Measurements from ENCODE around the gene RETNLB. TPM values are rescaled to one million over a fixed set of nuclear protein-coding genes. Genes with fewer than 3 reads are reported as not detected.

The RETNLB gene
- polyA plus RNA-seq, 1 of the 3 experiments (the other 2 are of a cell fraction): not detected

DNA sequence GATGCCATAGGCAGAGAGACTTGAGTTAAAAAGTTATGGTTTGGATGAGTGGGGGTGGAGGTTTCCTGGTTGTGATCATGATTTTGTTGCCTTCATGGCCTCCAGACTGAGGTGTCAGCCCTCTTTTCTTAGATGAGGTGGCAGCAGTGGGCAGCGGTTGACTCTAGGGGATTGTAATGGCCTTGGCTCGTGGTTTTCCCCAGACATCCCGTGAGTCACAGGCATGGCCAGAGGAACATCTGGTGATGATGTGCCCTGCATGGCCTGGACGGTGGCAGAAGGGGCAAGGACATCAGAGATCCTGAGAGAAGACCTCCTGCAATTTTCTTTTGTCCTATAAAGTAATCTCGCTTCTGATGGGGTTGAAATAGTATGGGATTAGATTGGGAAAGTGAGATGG is 12.4 kb downstream of the RETNLB start:
- Histone ChIP-seq H3K9me2 (no peaks in the 10 kb centered on the region), H2AFZ (ENCODE audit: low read depth) (no peak overlapping the region), H3K4me1 (ENCODE audit: control insufficient read depth in 1 of 2, insufficient read depth in 2 of 2, low read depth in 1 of 2, low read length in 1 of 2) (no peaks in the 10 kb centered on the region), H4K20me1 (ENCODE audit: insufficient read depth) (no peaks in the 10 kb centered on the region), H3F3A (replicated peaks; ENCODE audit: insufficient read depth) (no peaks in the 10 kb centered on the region), H3K27ac (ENCODE audit: low read depth in 2 of 2, low read length in 1 of 2) (no peak overlapping the region), H3K79me2 (ENCODE audit: insufficient read depth) (no peaks in the 10 kb centered on the region), H3K9me3 (no peaks in the 10 kb centered on the region), H3K27me3 (ENCODE audit: insufficient read depth) (no peaks in the 10 kb centered on the region), H3K9ac (no peak overlapping the region), H3K4me3 (ENCODE audit: low read depth in 2 of 2, low read length in 1 of 2) (no peak overlapping the region), H3K36me3 (replicated peaks in 1 of 2; ENCODE audit: control insufficient read depth in 1 of 2, insufficient read depth in 2 of 2, low read length in 1 of 2) (no peaks in the 10 kb centered on the region), H3K4me2 (no peak overlapping the region)
- WGBS (ENCODE audit: low lambda C conversion rate): 25% methylated on average over 5 of the region's 5 CpGs
- POLR2A ChIA-PET: no interaction called here
- no peak for DNase-seq
- CTCF ChIA-PET: no interaction called here
- no peak for TF ChIP-seq SIN3A (IDR thresholded peaks at IDR 0.05; ENCODE audit: borderline replicate concordance, low read depth, low read length)
- no peak for TF ChIP-seq POLR2AphosphoS5 (IDR thresholded peaks at IDR 0.05; ENCODE audit: low read depth, low read length)
- no peak for TF ChIP-seq FOSL2 (IDR thresholded peaks at IDR 0.05; ENCODE audit: borderline replicate concordance, low read depth)
- TF ChIP-seq ELF1 (IDR thresholded peaks at IDR 0.05): no peak
- TF ChIP-seq RXRA (IDR thresholded peaks at IDR 0.05; ENCODE audit: borderline replicate concordance, low read depth): no peak
- TF ChIP-seq RFX5 (IDR thresholded peaks at IDR 0.05; ENCODE audit: low read length): no peak
- no peak for TF ChIP-seq MEF2A (IDR thresholded peaks at IDR 0.05; ENCODE audit: borderline replicate concordance, low read depth)
- TF ChIP-seq, protein P1, sequence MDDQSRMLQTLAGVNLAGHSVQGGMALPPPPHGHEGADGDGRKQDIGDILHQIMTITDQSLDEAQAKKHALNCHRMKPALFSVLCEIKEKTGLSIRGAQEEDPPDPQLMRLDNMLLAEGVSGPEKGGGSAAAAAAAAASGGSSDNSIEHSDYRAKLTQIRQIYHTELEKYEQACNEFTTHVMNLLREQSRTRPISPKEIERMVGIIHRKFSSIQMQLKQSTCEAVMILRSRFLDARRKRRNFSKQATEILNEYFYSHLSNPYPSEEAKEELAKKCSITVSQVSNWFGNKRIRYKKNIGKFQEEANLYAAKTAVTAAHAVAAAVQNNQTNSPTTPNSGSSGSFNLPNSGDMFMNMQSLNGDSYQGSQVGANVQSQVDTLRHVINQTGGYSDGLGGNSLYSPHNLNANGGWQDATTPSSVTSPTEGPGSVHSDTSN (IDR thresholded peaks at IDR 0.05): no peak
- no peak for TF ChIP-seq EZH2phosphoT487 (IDR thresholded peaks at IDR 0.05; ENCODE audit: borderline replicate concordance, low read depth)
- TF ChIP-seq JUND (IDR thresholded peaks at IDR 0.05): no peak
- no peak for TF ChIP-seq FOXJ3 (CRISPR knock-in tag; IDR thresholded peaks at IDR 0.05)

DNA sequence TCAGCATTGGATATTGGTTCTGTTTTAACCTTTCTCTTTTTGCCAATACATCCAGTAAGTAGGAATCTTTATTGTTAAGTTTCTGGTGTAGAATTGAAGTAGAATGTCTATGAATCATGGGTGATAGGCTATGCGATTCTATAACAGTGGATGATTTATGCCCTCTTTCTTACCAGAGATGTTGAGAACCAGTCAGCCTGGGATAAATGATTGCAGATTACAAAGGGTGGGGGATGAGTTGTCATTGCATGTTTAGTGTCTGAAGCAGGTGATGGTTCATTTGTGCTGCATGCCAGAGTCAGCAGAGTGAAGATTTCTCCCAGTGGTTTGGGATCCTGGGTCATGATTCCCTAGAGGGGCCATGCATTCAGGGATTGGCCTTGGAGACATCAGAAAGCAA is 14.3 kb downstream of the RETNLB start:
- WGBS (ENCODE audit: low lambda C conversion rate): 59% methylated on average over 1 of the region's 1 CpG
- no peaks in the 10 kb centered on the region for H3K4me1 ChIP-seq (ENCODE audit: control insufficient read depth in 1 of 2, insufficient read depth in 2 of 2, low read depth in 1 of 2, low read length in 1 of 2)
- no peak overlapping the region for H3K27ac ChIP-seq (ENCODE audit: low read depth in 2 of 2, low read length in 1 of 2)
- H3K9me2 ChIP-seq: no peaks in the 10 kb centered on the region
- H3K9ac ChIP-seq: no peak overlapping the region
- ChIA-PET POLR2A (no interaction called here), CTCF (no interaction called here)
- TF ChIP-seq, protein P2, sequence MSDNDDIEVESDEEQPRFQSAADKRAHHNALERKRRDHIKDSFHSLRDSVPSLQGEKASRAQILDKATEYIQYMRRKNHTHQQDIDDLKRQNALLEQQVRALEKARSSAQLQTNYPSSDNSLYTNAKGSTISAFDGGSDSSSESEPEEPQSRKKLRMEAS (IDR thresholded peaks at IDR 0.05; ENCODE audit: low read depth): no peak
- TF ChIP-seq, protein P3, sequence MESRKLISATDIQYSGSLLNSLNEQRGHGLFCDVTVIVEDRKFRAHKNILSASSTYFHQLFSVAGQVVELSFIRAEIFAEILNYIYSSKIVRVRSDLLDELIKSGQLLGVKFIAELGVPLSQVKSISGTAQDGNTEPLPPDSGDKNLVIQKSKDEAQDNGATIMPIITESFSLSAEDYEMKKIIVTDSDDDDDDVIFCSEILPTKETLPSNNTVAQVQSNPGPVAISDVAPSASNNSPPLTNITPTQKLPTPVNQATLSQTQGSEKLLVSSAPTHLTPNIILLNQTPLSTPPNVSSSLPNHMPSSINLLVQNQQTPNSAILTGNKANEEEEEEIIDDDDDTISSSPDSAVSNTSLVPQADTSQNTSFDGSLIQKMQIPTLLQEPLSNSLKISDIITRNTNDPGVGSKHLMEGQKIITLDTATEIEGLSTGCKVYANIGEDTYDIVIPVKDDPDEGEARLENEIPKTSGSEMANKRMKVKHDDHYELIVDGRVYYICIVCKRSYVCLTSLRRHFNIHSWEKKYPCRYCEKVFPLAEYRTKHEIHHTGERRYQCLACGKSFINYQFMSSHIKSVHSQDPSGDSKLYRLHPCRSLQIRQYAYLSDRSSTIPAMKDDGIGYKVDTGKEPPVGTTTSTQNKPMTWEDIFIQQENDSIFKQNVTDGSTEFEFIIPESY (IDR thresholded peaks at IDR 0.05; ENCODE audit: borderline replicate concordance, low read depth): no peak
- TF ChIP-seq RAD21 (IDR thresholded peaks at IDR 0.05; ENCODE audit: low read length) (no peak), NRF1 (IDR thresholded peaks at IDR 0.05; ENCODE audit: low read depth, low read length) (no peak), GATA2 (CRISPR knock-in tag; IDR thresholded peaks at IDR 0.05) (no peak), TCF12 (IDR thresholded peaks at IDR 0.05) (no peak), CHD2 (IDR thresholded peaks at IDR 0.05; ENCODE audit: low read length, partially characterized antibody) (no peak), ELF1 (IDR thresholded peaks at IDR 0.05) (no peak), SMC3 (IDR thresholded peaks at IDR 0.05; ENCODE audit: low read depth, low read length) (no peak), FOXM1 (IDR thresholded peaks at IDR 0.05; ENCODE audit: low read depth) (no peak), MEF2A (IDR thresholded peaks at IDR 0.05; ENCODE audit: borderline replicate concordance, low read depth) (no peak)
- TF ChIP-seq, protein P4, sequence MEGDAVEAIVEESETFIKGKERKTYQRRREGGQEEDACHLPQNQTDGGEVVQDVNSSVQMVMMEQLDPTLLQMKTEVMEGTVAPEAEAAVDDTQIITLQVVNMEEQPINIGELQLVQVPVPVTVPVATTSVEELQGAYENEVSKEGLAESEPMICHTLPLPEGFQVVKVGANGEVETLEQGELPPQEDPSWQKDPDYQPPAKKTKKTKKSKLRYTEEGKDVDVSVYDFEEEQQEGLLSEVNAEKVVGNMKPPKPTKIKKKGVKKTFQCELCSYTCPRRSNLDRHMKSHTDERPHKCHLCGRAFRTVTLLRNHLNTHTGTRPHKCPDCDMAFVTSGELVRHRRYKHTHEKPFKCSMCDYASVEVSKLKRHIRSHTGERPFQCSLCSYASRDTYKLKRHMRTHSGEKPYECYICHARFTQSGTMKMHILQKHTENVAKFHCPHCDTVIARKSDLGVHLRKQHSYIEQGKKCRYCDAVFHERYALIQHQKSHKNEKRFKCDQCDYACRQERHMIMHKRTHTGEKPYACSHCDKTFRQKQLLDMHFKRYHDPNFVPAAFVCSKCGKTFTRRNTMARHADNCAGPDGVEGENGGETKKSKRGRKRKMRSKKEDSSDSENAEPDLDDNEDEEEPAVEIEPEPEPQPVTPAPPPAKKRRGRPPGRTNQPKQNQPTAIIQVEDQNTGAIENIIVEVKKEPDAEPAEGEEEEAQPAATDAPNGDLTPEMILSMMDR (IDR thresholded peaks at IDR 0.05): no peak
- no peak overlapping the region for H2AFZ ChIP-seq (ENCODE audit: low read depth)
- DNase-seq: no peak
- H3K4me2 ChIP-seq: no peak overlapping the region
- no peaks in the 10 kb centered on the region for H3K9me3 ChIP-seq
- no peaks in the 10 kb centered on the region for H3K27me3 ChIP-seq (ENCODE audit: insufficient read depth)
- no peak overlapping the region for H3K4me3 ChIP-seq (ENCODE audit: low read depth in 2 of 2, low read length in 1 of 2)
- no peaks in the 10 kb centered on the region for H3K79me2 ChIP-seq (ENCODE audit: insufficient read depth)
- no peaks in the 10 kb centered on the region for H3K36me3 ChIP-seq (replicated peaks in 1 of 2; ENCODE audit: control insufficient read depth in 1 of 2, insufficient read depth in 2 of 2, low read length in 1 of 2)
- H3F3A ChIP-seq (replicated peaks; ENCODE audit: insufficient read depth): no peaks in the 10 kb centered on the region
- no peaks in the 10 kb centered on the region for H4K20me1 ChIP-seq (ENCODE audit: insufficient read depth)
